GM12892 (cell line): ENCODE data around the gene MGST2.

Experiments
- POLR2AphosphoS5 ChIP-seq: IDR thresholded peaks from 2 replicates; pipeline ENCODE4 v1.6.1; 2011; ENCODE audit warnings: low read depth, low read length, control low read depth
- TAF1 ChIP-seq: IDR thresholded peaks from 2 replicates; pipeline ENCODE4 v1.6.1; 2011; ENCODE audit warnings: low read depth, mild to moderate bottlenecking, control low read depth, low read length, borderline replicate concordance

DNA sequence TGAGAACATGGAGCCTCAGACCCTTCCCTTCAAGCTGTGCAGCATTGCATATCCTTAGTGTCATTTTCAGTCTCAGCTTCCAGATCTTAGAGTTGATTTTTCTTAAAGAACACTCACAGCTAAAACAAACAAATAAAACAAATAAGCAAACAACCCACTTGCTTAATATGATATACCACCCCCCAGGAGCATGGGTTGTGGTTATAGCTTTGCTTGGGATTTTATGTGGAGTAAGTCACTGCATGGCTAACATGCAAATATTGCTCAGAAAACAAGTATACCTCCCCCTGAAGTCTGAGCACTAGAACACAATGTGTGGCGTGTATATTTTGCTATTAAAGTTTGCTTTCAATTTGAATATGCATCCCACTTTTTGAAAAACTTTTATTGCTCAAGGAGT is 78.6 kb downstream of the MGST2 start:
- TF ChIP-seq POLR2AphosphoS5 (no peak), TAF1 (no peak)
